Measurements from ENCODE around the gene GPX1.

The GPX1 gene

DNA sequence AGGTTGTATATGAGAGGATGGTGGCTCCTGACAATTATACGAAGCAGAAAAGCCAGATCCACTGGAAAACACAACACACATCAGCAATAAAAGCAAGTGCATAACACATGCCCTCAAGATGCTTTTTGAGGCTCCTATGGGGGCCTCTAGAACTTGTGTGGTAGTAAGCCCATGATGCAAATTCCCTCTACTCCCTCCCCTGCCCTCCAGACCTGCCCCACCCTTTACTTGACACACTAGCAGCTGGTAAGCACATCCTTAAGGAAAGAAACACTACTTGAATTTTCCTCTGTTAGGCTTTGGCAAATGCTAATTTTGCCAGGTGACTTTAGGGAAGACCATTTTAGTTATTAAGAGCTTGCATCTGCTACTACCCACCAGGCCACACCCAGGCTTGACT, 47.5 kb downstream of the GPX1 start:
- no peak for DNase-seq
